PFSK-1 (cell line): ENCODE data around the gene CNOT1.

Experiments
- FOXP2 ChIP-seq: optimal IDR thresholded peaks from 2 replicates; pipeline ENCODE3; 2011; ENCODE audit warnings: borderline replicate concordance, control low read depth, inconsistent platforms; ENCODE audit not compliant: insufficient read depth; ENCODE audit errors: extremely low read length, extremely low read depth
- POLR2AphosphoS5 ChIP-seq: IDR thresholded peaks from 2 replicates; pipeline ENCODE4 v1.6.1; 2012; ENCODE audit warnings: low read depth, mild to moderate bottlenecking, control low read depth, low read length, moderate library complexity
- REST ChIP-seq, 2 experiments: IDR thresholded peaks; 2 replicates each; pipeline versions ENCODE4 v1.6.1 to v1.8.0; 2011 to 2012; ENCODE audit warnings: low read depth in 2 of 2, low read length in 2 of 2, control low read depth in 1 of 2, inconsistent platforms in 1 of 2, mild to moderate bottlenecking in 1 of 2, moderate library complexity in 1 of 2; ENCODE audit not compliant: insufficient read depth in 1 of 2
- SIN3A ChIP-seq: IDR thresholded peaks from 2 replicates; pipeline ENCODE4 v1.6.1; 2012; ENCODE audit warnings: mild to moderate bottlenecking, low read length, moderate library complexity, borderline replicate concordance; ENCODE audit not compliant: insufficient read depth
- TAF1 ChIP-seq: IDR thresholded peaks from 2 replicates; pipeline ENCODE4 v1.6.1; 2012; ENCODE audit warnings: low read length, control low read depth, borderline replicate concordance; ENCODE audit not compliant: insufficient read depth

The CNOT1 gene

GRCh38 chr16:58624209-58624608 lies 5.4 kb downstream of the CNOT1 start:
- TF ChIP-seq POLR2AphosphoS5: no peak
- TF ChIP-seq FOXP2: no peak
- no peak for TF ChIP-seq TAF1

GRCh38 chr16:58620396-58620795 lies 9.2 kb downstream of the CNOT1 start:
- TF ChIP-seq FOXP2 (no peak), TAF1 (no peak), REST (IDR thresholded peaks at IDR 0.05; ENCODE audit: insufficient read depth in 1 of 2, low read depth in 2 of 2, low read length in 2 of 2) (no peak), POLR2AphosphoS5 (no peak), SIN3A (no peak)

- no peak for TF ChIP-seq FOXP2
These were observed 14.3 kb downstream of the CNOT1 start for GRCh38 chr16:58615280-58615679.

GRCh38 chr16:58614860-58615259 lies 14.8 kb downstream of the CNOT1 start:
- TF ChIP-seq FOXP2 (no peak), TAF1 (no peak), SIN3A (no peak), REST (IDR thresholded peaks at IDR 0.05; ENCODE audit: insufficient read depth in 1 of 2, low read depth in 2 of 2, low read length in 2 of 2) (no peak), POLR2AphosphoS5 (no peak)

GRCh38 chr16:58614212-58614611 lies 15.4 kb downstream of the CNOT1 start:
- TF ChIP-seq POLR2AphosphoS5 (no peak), SIN3A (no peak), TAF1 (no peak), REST (IDR thresholded peaks at IDR 0.05; ENCODE audit: insufficient read depth in 1 of 2, low read depth in 2 of 2, low read length in 2 of 2) (no peak), FOXP2 (no peak)

- TF ChIP-seq SIN3A (no peak), REST (IDR thresholded peaks at IDR 0.05; ENCODE audit: insufficient read depth in 1 of 2, low read depth in 2 of 2, low read length in 2 of 2) (no peak)
These were observed 21.0 kb downstream of the CNOT1 start for GRCh38 chr16:58608601-58609136.
